Measurements from ENCODE around the gene SLC25A22.

Gene SLC25A22

DNA sequence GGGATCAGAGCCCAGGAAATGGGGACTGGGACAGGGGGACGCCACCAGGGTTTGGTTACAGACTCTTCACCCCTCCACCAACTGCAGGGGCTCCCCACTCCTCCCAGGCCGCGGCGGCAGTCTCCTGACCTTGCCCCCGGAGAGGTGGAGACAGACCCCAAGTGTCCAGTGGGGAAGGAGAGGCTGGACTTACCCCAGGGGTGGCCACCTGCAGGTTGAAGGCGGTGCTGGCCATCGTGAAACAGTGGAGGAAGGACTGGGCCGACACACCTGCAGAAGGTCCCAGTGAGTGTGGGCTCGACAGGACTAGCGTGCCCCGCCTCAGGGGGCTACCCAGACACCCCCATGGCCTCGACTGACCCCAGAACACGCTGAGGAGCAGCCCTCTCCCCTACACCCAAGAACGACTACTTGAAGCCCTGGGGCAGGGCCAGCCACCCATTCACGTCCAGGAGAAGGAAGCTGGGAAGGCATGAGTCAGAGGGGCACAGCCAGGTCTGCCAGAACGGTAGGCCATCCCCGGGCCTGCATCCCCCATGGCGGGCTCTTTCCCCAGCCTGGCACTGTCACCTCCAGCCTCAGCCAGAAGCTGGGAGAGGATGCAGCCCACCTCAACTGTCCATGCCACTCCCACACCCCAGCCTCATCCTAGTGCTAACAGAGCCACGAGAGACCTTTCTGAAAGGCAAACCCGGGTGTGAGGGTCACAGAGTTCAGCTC is 23.0 kb downstream of the SLC25A22 start:
- no peak for DNase-seq (ENCODE audit: extremely low read depth in 1 of 2, low read depth in 1 of 2)

GRCh38 chr11:773830-774229 is 24.3 kb downstream of the SLC25A22 start:
- DNase-seq (ENCODE audit: extremely low read depth in 1 of 2, low read depth in 1 of 2), result no peak

GRCh38 chr11:773425-773824 is 24.7 kb downstream of the SLC25A22 start:
- no peak for DNase-seq (ENCODE audit: extremely low read depth in 1 of 2, low read depth in 1 of 2)

GRCh38 chr11:772429-773390 is 25.4 kb downstream of the SLC25A22 start:
- no peak for DNase-seq (ENCODE audit: extremely low read depth in 1 of 2, low read depth in 1 of 2)

DNA sequence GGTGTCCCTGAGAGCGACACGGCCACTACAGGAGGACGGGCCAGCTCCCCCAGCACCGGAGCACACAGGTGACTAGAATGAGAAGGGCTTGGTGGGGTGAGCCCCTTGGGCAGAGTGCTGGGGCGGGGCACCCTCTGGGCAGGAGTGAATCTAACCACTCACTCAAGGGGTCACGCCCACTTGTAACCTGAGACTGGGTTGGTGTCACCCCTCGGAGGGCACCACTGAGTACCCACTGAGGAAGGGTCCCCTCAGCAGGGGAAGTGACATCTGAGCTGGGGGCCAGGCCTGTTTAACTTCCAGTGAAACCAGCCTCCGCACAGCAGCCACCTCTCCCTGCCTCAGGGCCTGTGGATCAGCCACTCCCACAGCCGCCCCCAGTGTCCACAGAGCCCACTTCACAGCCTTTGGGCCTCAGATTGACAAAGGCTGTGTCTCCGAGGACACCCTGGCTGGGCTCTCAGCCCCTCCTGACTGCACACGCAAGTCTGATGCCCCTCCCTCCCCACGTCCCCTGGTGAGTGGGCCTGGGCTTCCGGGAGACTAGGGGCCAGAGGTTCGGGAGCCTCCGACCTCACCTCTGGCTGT is 26.4 kb downstream of the SLC25A22 start:
- no peak for DNase-seq (ENCODE audit: extremely low read depth in 1 of 2, low read depth in 1 of 2)

DNA sequence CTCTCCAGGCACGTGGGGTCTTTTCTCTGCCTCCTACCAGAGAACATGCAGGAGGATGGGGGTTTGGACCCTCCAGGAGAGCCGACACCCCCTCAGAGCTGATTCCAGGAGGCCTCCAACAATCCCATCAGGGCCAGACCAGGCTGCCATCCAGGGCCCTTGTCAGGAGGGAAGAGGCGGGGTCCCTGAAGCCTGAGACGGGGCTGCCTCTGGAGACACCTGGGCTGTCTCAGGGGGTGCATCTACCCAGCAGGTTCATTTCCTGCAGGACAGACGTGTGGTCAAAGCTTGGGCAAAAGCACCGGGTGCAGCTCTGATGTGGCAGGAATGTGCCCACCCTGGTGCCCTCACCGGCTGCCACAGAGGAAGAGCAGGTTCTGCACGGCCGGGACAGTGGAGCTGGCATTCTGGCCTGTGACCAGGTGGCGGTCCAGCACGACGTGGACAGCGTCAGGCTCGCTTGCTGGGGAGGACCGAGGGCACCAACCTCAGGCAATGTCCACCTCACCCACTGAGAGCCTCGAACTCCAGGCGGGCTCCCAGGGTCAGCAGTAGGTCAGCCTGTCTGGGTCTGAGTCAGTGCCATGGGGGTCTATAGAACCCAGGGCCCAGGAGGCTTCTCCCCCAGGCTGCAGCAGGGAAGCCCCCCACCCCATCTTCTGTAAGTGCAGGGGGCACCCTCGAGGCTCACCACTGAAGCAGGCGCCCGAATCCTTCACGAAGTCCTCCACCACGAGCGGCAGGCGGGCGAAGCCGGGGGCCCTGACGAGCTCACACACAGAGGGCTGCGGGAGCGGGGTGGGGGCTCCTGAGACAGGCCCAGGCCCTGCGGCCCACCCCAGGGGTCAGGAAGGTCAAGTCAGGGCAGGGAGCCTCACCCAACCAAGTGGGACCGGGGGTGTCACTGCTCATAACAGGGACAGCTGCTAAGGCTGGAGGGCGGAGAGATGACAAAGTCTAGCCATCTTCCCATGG is 27.2 kb downstream of the SLC25A22 start:
- no peak for DNase-seq (ENCODE audit: extremely low read depth in 1 of 2, low read depth in 1 of 2)

- DNase-seq (ENCODE audit: extremely low read depth in 1 of 2, low read depth in 1 of 2), result no peak
These were observed 28.0 kb downstream of the SLC25A22 start for GRCh38 chr11:769887-770641.

- no peak for DNase-seq (ENCODE audit: extremely low read depth in 1 of 2, low read depth in 1 of 2)
These were observed 30.8 kb downstream of the SLC25A22 start for GRCh38 chr11:767238-767637.

DNA sequence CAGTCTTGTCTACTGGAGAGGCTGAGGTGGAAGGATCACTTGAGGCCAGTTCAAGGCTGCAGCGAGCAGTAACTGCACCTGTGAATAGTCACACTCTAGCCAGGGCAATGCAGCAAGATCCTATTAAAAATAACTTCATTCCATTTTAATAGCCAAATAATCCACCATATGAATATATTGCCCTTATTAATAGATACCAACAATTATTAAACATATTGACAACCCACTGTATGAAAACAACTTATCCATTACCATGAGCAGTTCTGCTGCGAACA is 31.2 kb downstream of the SLC25A22 start:
- DNase-seq (ENCODE audit: extremely low read depth in 1 of 2, low read depth in 1 of 2), result no peak

- DNase-seq (ENCODE audit: extremely low read depth in 1 of 2, low read depth in 1 of 2), result no peak
These were observed 31.8 kb downstream of the SLC25A22 start for GRCh38 chr11:766106-766935.

- no peak for DNase-seq (ENCODE audit: extremely low read depth in 1 of 2, low read depth in 1 of 2)
These were observed 32.3 kb downstream of the SLC25A22 start for GRCh38 chr11:765802-766091.

- DNase-seq (ENCODE audit: extremely low read depth in 1 of 2, low read depth in 1 of 2), result no peak
These were observed 32.9 kb downstream of the SLC25A22 start for GRCh38 chr11:765025-765801.

GRCh38 chr11:764322-765024 is 33.6 kb downstream of the SLC25A22 start:
- DNase-seq (ENCODE audit: extremely low read depth in 1 of 2, low read depth in 1 of 2), result no peak

GRCh38 chr11:763549-764321 is 34.3 kb downstream of the SLC25A22 start:
- DNase-seq (ENCODE audit: extremely low read depth in 1 of 2, low read depth in 1 of 2), result no peak

DNA sequence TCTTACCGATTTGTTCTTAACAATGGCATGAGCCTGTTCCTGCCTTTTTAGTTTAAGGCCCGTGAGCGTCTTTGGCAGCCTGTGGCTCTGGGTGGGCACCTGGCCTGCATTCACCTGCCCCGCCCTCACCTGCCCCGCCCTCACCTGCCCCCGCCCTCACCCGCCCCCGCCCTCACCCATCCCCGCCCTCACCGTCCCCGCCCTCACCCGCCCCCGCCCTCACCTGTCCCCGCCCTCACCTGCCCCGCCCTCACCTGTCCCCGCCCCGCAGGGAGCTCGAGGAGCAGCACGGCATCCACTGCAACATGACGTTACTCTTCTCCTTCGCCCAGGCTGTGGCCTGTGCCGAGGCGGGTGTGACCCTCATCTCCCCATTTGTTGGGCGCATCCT is 35.0 kb downstream of the SLC25A22 start:
- DNase-seq (ENCODE audit: extremely low read depth in 1 of 2, low read depth in 1 of 2), result no peak

DNA sequence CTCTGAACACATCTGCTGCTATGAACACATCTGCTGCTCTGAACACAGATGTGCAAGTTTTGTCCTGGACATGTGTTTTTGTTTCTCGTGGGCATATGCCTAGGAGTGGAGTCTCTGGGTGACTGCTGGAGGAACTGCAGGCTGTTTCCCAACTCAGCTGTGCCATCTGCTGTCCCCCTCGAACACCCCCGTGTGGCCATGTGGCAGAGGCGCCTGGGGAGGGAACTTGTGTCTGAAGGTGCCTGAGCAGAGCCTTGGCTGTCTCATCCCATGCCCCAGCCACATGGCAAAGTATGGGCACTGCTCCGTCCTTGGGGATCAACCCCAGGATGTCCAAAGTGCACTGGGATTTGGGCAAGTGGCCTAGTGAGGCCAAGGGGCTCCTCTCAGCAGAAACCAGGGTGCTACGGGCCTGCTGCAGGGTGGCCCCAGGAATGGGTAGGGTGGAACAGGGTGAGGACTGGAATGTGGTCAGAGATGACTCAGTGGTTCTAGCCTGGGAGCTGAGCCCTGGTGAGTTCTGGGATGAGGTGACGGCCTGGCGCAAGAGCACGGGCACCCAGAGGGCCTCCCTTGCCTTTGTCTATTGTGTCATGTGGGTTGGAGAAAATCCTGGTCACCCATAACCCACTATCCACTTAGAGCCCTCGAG is 35.5 kb downstream of the SLC25A22 start:
- DNase-seq (ENCODE audit: extremely low read depth in 1 of 2, low read depth in 1 of 2), result no peak

Data from stimulated activated CD8-positive, alpha-beta memory T cell treated with anti-CD3 and anti-CD28 coated beads, Interleukin-7, amount 100 ng/mL, for 48 hours (primary cell).